Measurements from ENCODE around the gene KSR2. TPM values are rescaled to one million over a fixed set of nuclear protein-coding genes. Genes with fewer than 3 reads are reported as not detected.
"Not testable (repeated sequence)": the region's sequence is repeated elsewhere in the genome, so short reads cannot be mapped to it uniquely, and the experiment has no call there.

The KSR2 gene
- polyA plus RNA-seq, 12 donors = 0.01 to 0.12 (median 0.06) TPM; not detected in 6

GRCh38 chr12:117857632-117858612 is 110.9 kb downstream of the KSR2 start:
- DNase-seq = no peak

DNA sequence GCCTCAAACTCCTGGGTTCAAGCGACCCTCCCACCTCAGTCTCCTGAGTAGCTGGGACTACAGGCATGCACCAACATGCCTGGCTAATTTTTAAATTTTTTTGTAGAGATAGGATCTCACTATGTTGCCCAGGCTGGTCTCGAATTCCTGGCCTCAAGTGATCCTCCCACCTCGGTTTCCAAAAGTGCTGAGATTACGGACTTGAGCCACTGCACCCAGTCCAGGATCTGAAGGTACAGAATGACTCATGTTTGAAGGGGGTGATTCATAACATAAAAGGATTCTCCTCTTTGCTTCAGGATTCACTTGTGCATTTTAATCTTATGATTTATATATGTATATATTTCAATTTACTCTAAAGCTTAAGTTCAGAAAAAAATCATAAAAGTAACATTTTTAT is 111.7 kb downstream of the KSR2 start:
- not testable (repeated sequence) for DNase-seq

DNA sequence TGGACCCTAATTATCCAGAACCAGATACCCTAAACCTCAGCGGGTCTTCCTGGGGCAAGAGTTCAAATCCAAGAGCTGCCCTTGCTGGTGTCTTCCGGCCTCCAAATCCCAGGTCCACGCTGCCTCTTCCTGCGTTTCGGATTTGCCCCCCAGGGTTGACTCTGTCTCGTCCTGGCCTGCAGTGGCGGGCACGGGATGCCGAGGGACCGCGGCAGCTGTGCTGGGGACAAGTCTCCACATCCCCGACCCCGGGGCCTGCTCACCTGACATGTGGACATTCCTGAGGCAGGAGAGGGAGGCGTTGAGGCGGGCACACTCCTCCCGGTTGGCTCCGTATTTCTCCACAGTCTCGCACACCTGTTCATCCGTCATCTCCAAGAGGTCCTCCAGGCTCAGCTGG is 113.6 kb downstream of the KSR2 start:
- no peak for DNase-seq

GRCh38 chr12:117854339-117855012 is 114.3 kb downstream of the KSR2 start:
- no peak for DNase-seq

GRCh38 chr12:117853600-117853999 is 115.2 kb downstream of the KSR2 start:
- no peak for DNase-seq

DNA sequence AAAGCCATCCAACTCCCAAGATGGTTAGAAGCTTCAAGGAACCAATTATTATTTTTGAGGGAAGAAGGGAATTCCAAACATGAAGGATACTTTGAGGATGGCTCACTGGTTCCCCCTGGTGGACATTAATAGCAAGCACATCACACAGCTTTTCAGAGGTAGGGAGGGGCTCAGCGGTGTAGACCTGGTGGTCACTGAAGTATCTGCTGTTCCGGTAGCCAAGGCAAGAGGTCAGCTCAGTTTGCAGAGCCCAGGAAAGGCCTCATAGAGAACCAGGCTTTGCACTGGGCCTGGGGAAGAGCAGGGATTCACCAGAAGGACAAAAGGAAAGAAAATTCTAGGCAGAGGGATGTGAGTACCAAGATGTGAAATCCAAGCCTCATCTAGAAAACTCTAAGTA is 118.7 kb downstream of the KSR2 start:
- DNase-seq = no peak

DNA sequence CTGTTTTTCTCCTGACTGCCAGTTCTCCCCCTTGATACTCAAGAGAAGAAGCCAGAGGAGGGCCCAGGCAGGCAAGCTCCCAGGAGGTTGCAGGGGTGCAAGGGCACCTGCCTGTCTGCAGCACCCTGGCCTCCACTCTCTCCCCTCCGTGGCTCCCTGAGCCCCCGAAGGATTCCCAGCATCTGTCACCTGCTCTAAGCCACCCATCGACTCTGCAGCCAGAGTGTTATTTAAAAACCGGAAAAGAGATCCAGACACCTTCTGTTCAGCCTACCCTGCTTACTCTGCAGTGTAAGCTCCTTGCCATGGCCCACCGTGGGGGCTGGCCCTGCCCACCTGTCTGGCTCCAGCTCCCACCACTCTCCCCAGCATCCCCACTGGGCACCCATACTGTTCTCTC is 121.4 kb downstream of the KSR2 start:
- DNase-seq = no peak

- DNase-seq = no peak
Measured at GRCh38 chr12:117845271-117845904, 123.4 kb downstream of the KSR2 start.

DNA sequence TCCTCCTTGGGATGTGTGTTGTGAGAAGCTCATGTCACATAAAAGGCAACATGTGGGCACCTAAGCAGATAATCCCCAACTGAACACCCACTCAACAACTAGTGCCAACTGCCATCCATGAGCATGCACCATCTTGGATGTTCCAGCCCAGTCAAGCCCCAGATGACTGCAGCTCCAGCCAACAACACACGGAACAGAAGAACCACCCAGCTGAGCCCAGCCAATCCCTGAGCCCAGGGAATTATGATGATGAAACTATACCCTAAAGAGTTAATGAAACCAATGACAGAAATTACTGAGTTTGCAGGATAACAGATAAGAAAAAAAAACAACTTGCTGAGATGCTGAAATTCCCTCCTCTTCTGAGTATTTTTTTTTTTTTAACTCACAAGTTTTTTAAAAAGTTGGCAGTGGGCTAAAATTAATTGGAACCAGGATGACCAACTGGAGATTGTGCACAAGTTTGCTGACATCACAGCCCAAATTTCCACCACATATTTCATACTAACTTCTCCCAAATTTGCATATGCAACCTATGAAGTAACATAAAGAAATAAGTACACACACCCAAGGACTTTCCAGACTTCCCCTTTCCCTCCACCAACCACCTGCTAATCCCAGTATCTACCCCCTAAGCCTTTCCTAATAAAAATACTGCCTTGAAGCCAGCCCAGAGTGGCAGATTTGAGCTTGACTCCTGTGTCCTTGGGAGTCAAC is 124.5 kb downstream of the KSR2 start:
- DNase-seq = no peak

DNA sequence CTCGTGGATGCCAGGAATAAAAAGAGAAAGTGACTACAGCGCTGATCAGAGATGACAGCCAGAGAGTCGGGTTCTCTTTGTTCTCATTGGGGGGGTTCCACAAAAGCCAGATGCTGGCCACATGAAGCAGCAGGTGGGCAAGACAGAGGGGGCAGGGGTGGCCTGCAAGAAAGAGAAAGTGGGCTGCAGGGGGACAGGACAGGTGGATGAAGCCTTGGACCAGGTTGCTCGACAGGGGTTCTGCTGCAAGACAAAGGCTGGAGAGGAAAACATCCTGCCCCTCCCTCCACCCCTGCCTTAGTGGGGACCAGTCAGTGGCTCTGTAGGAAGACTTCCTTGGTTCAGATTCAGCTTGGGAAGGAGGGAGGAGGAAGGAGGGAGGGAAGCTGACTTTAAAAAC is 126.2 kb downstream of the KSR2 start:
- no peak for DNase-seq

- DNase-seq = no peak
Measured at GRCh38 chr12:117842220-117842619, 126.6 kb downstream of the KSR2 start.

DNA sequence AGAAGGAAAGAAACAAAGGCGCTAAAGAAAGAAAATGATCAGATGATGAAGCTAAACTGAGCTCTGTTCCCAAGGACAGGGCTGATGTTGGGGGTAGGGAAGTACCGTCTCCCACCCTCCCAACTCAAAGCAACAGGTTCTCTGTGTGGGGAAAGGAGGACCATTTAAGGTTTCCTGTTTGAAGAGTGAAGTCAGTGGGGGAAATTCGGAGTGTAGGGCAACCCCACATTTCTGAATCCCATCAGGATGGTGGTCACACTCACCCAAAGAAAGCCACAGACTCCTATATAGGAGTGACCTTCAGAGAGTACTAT is 131.1 kb downstream of the KSR2 start:
- no peak for DNase-seq

- DNase-seq = peak; percentile 85
Measured at GRCh38 chr12:117836999-117837736, 131.6 kb downstream of the KSR2 start.

DNA sequence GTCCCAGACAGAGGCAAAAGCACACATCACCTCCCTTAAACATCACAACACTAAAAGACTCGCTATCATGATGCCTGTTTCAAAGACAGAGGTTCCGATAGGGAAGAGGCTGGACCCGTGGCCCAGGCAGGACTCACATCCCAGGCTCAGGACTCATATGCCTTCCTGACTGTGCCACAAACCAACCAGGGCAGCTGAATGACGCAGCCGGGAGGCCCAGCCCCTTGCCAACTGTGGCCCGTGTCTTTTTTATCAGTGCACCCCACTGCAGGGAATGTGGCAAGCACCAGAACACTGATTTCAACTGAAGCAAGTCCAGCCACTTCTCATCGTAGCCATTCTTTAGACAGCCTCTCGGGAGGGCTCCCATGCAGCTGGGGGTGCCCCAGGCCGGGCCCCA is 132.3 kb downstream of the KSR2 start:
- DNase-seq = no peak

GRCh38 chr12:117835156-117835555 is 133.6 kb downstream of the KSR2 start:
- no peak for DNase-seq

- no peak for DNase-seq
Measured at GRCh38 chr12:117832459-117833457, 136.0 kb downstream of the KSR2 start.

GRCh38 chr12:117830471-117830870 is 138.3 kb downstream of the KSR2 start:
- no peak for DNase-seq

GRCh38 chr12:117829108-117829507 is 139.7 kb downstream of the KSR2 start:
- no peak for DNase-seq

DNA sequence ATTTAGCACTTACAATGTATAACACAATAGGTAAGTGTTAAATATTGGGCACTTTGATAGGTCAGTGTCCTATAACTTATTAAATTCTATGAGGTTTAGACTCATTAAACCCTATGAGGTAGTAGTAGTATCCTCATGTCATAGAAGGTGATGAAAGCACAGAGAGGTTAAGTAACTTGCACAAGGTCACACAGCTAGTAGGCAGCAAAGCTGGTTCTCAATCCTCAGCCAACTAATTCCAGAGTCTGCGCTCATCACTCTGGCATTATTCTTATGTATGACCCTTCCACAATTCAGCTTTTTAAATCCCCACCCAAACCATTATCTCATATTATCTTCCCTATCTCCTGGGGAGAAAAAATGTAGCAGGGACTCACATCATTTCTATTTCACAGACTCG is 141.1 kb downstream of the KSR2 start:
- no peak for DNase-seq

GRCh38 chr12:117825827-117826226 is 143.0 kb downstream of the KSR2 start:
- no peak for DNase-seq

Data from muscle of arm (tissue), 12 donors.